Endothelial cell of umbilical vein (primary cell): ENCODE measurements around the gene STX8.

Experiments used
- CTCF ChIP-seq, 2 donors: IDR thresholded peaks; 1 replicate in 1 of 2; 2 replicates in 1 of 2; pipeline ENCODE4 v1.5.1; 2011; ENCODE audit warnings: low read length in 2 of 2, mild to moderate bottlenecking in 2 of 2, moderate library complexity in 2 of 2, control low read depth in 1 of 2, inconsistent platforms in 1 of 2, low read depth in 1 of 2; ENCODE audit not compliant: insufficient read depth in 1 of 2; ENCODE audit errors: extremely low read depth in 1 of 2
- EZH2 ChIP-seq: IDR thresholded peaks from 2 replicates; pipeline ENCODE4 v1.6.1; 2012; ENCODE audit warnings: borderline replicate concordance, low read depth, mild to moderate bottlenecking, moderate library complexity, low read length, inconsistent platforms; ENCODE audit not compliant: severe bottlenecking
- FOS ChIP-seq: IDR thresholded peaks from 2 replicates; pipeline ENCODE4 v1.6.1; 2011; ENCODE audit warnings: mild to moderate bottlenecking, low read length, moderate library complexity, borderline replicate concordance; ENCODE audit not compliant: insufficient read depth
- GATA2 ChIP-seq: IDR thresholded peaks from 2 replicates; pipeline ENCODE4 v1.7.0; 2011; ENCODE audit warnings: low read depth, mild to moderate bottlenecking, moderate library complexity, mixed read lengths, low read length; ENCODE audit not compliant: insufficient read length, insufficient read depth
- JUN ChIP-seq: IDR thresholded peaks from 2 replicates; pipeline ENCODE4 v1.6.1; 2011; ENCODE audit warnings: borderline replicate concordance, low read depth; ENCODE audit not compliant: insufficient read length, insufficient read depth
- POLR2A ChIP-seq: IDR thresholded peaks from 2 replicates; pipeline ENCODE4 v1.6.1; 2012; ENCODE audit warnings: low read depth, mild to moderate bottlenecking, control low read depth, low read length
- POLR2AphosphoS5 ChIP-seq: IDR thresholded peaks from 2 replicates; pipeline ENCODE4 v1.6.1; 2012; ENCODE audit warnings: low read depth, mild to moderate bottlenecking, control low read depth, low read length, moderate library complexity; ENCODE audit not compliant: insufficient read depth
- TF ChIP-seq, protein P1 (sequence below): IDR thresholded peaks from 2 replicates; pipeline ENCODE4 v1.6.1; 2011; ENCODE audit not compliant: insufficient read depth, insufficient read length

DNA sequence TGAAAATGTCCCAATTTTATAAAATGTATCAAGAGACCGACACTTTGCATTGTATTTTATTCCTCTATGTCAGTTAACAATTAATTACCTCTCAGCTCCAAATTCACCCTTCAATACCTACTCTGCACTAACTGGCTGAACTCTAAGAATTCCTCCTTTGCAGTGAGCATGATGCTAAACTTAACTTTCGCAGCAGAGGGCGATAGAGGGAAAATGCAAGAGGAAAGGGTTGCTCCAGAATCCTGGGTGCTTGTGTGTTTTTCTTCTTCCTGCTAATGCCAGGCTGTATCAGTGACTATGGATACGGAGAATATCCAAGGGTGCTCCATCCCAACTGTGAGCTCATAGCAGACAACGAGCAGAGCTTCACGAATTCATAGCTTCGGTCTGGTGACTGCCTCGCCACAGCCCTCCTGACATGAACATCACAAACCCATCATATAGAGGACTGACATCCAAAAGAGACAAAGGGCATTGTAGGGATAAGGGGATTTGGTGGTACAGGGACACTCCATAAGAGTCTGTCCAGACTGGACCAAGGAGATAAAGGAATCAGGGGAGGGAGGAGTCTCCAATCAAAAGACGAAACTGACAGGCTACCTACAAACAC, 172.9 kb downstream of the STX8 start:
- TF ChIP-seq CTCF (IDR thresholded peaks at IDR 0.05; ENCODE audit: extremely low read depth in 1 of 2, insufficient read depth in 1 of 2, low read depth in 1 of 2, low read length in 2 of 2) = peak; percentile 43 to 61
- no peak for TF ChIP-seq EZH2
- TF ChIP-seq POLR2A = no peak
- no peak for TF ChIP-seq POLR2AphosphoS5
- TF ChIP-seq, protein P1, sequence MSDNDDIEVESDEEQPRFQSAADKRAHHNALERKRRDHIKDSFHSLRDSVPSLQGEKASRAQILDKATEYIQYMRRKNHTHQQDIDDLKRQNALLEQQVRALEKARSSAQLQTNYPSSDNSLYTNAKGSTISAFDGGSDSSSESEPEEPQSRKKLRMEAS = no peak
- no peak for TF ChIP-seq FOS
- TF ChIP-seq GATA2 = no peak
- TF ChIP-seq JUN = no peak
